NCI-H2107 (cell line): ENCODE measurements around the gene TMEM11.
A peak's percentile ranks its signal among the peaks of the same experiment; 100 is the strongest.

Experiments
- DNase-seq: peaks from one replicate; lab custom pipeline; 2025; lab: John Stamatoyannopoulos, UW

Gene TMEM11

DNA sequence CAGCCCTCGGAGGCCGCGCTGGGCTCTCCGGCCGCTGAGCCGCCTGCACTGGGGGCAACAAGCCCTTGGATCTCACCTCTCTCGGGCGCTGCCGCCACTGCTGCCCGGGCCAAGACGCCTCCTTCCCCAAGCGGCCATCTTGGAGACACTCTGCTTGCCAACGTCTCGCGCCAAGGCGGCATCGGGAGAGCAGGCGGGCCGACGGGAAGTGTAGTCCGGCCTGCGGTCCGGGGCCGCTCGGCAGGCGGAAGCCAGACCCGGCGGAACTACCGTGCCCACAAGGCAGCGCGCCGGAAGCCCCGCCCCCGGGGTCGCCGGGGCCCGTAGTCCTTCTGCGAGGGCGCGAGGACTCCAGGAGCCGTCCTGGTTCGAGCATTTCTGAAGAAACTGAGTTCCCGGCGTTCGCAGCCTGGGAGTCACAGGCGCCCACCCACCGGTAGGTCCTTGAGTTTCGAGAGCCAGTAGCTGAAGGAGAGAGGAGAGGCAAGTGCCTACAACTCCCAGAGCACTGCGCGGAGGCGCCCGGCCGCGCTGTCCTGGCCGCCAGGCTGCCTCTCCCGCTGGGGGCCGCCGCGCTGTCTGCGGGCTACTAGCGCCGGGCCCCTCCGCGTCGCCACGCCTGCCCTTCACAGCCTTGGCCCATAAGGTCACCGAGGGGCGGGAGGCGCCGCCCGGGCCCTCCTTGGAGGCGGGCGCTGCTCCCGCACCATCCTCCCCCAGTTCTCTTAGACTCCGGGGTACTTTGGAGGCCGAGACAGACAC, at the start of gene TMEM11:
Gene TMEM11 (minus strand): TSS at position 147 of the 762 bp plus-strand sequence. CDS start 9 bp downstream, at position 138.
- DNase-seq = peak; percentile 78

DNA sequence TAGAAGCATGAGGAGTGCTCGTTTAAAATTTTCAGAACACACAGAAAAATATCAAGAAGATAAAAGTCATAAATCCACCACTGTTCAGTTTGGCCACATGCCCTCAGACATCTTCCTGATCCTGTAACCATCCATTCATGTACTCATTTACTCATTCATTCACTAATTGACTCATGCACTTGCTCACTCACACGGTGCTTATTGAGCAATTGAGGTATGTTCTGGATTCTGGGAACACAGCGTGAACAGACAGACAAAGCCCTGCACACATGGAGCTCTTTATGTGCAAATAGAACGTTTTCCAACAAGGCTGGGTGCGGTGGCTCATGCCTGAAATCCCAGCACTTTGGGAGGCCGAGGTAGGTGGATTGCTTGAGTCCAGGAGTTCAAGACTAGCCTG, 49.4 kb upstream of the TMEM11 start:
- DNase-seq = no peak

DNA sequence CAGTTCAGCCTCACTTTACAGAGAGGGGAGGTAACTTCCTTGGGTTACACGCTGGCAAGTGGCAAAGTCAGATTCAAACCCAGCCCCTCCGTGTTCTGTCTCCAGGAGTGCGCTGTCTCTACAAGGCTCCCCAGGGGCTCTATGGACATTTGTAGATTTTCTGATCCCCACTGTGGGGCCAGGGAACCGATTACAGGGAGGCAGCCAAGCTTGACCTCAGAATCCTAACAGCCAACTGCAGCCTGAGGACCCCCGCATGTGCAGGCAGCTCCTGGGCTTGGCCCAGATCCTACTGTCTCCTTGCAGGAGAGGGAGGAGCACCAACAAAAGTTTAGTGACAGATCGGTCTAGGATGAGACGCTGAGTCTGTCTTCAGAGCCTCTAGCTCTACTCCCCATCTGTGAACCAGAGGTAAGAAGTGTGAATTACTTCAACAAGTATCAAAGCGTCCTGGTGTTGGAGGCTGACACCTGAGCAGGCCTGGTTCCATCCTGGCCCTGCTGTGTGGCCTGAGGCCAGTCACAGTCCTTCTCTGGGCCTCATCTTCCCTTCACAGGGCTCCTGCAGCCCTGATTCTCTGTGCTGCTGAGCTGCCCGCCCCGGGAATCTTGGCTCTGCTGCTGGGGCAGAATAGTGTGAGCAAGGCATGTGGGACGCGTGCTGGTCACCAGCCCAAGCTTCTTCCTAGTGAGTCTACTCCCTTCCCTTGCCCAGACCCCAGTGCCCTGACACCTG, 48.5 kb upstream of the TMEM11 start:
- DNase-seq = no peak

DNA sequence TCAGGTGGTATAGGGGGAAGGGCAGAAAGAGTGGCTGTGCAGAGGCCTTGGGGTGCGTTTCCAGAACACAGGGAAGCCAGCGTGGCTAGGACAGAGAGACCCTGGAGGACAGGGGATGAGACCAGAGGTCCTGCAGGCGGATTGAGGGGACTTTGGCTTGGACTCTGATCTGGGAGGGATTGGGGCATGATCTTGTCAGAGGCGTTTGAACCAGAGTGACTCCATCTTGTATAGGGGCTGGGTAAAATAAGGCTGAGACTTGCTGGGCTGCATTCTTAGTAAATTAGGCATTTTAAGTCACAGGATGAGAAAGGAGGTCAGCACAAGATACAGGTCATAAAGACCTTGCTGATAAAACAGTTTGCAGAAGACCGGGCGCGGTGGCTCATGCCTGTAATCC, 44.6 kb upstream of the TMEM11 start:
- no peak for DNase-seq

DNA sequence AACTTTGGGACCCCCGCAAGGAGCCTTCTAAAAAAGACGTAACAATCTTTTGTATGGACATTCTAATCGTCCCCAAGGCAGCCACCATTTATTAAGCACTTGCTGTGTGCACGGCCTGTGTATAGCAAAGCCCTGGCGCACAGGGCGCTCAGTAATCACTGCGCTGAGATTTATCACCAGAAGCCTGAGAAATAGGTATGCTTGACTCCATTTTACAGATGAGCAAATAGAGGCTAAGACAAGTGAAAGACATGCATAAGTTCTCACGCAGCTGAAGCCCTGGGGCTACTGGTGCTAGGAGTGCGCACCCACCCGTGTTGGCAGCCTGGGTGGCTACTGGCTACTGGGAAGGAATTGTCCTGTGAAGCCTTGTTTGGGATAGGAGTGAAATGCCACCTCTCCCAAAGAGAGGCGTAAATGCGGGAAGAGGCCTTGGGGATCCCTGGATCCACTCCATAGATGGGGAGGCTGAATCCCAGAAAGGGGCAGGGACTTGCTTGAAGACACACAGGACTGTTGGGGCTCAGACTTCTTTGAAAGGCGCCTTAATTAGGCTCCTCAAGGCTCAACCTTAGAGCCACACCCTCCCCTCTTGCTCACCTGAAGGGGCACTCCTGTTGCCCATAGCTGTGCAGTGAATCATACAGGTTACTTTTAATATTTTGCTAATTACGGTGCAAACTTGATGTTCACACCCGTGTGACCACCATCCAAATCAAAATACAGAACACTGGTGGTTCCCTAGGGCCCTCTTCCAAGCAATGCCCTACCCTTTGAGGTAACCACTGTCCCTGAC, 39.9 kb upstream of the TMEM11 start:
- no peak for DNase-seq

DNA sequence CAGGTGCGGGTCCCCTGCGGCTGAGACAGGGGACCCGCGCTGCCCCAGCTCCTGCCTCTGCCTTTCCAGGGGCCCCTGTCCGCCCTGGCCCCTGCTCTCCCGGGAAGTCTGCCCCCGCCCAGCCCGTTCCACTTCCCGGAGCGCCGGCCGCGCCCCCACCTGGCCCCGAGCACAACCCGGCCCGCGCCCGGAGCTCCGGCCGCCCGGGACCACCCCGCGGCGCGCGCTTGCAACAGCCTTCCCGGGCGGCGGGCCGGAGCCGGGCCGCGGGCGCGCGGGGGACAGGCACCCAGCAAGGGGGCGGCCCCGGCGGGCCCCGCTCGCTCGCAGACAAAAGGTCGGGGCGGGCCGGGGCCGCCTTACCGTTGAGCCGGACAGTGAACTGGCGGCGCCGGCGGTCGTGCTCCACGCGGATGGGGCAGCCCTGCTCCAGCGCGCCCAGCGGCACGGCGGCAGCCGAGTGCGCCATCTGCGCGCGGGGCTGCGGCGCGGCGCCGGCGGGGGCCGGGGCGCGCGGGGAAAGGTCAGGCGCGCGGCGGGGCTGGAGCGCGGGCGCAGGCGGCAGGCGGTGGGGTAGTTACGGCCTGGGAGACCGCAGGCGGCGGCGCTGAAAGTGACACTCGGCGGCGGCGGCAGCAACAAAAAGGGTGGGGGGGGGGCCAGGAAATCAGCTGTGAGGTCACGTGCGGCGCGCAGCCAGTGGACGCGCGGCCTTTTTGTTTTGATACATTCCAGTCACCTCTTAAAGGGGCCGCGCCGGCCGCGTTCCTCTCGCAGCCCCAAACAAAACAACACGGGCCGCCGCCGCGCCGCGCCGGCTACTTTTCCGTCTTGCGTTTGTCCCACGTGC, 39.1 kb upstream of the TMEM11 start, which contains the start of gene NATD1:
Gene NATD1 (minus strand): TSS at position 615 of the 850 bp plus-strand sequence. CDS start 146 bp downstream, at position 469.
- no peak for DNase-seq

- DNase-seq = no peak
Observed at GRCh38 chr17:21252289-21252795, 38.4 kb upstream of the TMEM11 start.

DNA sequence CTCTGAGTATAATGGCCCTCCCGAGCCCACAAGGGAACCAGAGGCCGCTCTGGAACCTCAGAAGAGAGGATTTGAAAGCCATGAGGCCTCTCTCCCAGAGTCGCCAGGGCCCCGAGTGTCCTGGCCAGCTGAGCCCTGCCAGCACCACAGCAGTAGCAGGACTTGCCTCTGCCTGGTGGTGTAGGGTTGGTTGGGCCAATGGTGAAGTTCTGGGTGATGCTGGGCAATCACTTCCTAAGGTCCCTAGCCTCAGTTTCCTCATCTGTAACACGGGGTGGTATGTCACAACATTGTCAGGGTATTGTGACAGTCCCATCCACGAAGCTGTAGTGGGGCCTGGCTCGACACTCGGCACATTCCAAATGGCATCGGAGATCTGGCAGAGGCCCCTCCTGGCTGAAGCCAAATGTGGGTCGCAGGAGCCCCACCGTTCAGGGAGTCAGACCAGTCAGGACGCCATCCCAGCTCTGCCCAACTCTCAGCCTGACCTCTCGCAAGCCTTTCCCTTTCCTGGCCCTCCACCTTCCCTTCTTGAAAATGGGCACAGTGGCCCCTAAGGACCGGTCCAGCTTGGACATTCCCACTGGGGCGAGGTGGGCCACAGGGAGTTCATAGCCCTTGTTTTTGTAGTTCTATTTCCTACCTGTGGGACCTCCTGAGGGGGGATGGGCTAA, 37.5 kb upstream of the TMEM11 start:
- no peak for DNase-seq

GRCh38 chr17:21250854-21251253, 36.9 kb upstream of the TMEM11 start:
- no peak for DNase-seq

DNA sequence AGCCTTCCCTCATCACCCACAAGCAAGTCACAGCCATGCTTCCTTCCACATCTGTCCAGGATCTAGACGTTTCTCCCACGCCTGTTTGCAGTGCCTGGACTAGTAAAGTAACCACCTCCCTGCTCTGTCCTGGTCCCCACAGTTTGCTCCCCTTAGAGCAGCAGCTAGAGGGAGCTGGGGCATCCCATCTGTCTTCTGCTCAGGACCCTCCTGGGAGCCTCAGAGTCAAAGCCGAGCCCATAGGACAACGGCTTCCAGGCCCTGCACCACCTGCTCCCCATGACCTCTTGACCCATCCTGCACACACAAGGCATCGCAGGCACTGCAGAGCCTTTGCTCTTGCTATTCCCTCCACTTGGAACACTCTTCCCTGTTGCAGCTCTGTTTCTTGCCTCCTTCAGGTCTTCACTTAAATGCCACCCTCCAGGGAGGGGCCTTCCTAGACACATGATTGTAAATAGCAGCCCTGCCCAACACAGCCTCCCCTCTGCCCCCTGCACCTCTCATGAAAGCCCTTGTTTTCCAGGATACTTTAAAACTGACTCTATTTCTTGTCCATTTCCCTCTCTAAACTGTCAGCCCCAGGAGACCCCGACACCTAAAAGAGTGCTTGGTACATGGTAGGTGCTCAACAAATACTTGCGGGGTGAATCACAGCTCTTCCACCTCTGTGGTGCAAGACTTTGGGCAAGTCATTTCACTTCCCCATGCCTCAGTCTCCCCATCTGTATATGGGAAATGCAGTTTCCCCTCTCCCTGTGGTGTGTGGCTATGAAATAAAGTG, 36.2 kb upstream of the TMEM11 start:
- no peak for DNase-seq

- no peak for DNase-seq
Observed at GRCh38 chr17:21249086-21249795, 35.3 kb upstream of the TMEM11 start.

DNA sequence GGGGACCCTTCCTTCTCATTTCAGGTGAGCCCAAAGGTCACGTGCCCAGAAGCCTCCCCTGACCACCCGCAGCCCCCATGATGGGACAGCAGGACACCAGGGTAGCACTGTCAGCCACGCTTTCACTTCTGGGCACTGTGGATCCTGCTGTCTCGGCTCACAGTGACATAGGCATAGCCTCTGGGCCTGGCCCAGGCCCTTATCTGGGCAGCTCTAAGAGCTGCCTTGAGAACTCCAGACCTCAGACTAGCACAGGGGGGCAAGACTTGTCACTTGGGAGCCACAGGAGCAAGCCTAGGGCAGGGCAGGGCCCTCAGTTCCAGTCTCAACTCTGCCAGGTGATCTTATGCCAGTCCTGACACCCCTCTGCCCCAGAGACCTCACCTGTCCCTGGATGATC, 34.5 kb upstream of the TMEM11 start:
- DNase-seq = no peak

DNA sequence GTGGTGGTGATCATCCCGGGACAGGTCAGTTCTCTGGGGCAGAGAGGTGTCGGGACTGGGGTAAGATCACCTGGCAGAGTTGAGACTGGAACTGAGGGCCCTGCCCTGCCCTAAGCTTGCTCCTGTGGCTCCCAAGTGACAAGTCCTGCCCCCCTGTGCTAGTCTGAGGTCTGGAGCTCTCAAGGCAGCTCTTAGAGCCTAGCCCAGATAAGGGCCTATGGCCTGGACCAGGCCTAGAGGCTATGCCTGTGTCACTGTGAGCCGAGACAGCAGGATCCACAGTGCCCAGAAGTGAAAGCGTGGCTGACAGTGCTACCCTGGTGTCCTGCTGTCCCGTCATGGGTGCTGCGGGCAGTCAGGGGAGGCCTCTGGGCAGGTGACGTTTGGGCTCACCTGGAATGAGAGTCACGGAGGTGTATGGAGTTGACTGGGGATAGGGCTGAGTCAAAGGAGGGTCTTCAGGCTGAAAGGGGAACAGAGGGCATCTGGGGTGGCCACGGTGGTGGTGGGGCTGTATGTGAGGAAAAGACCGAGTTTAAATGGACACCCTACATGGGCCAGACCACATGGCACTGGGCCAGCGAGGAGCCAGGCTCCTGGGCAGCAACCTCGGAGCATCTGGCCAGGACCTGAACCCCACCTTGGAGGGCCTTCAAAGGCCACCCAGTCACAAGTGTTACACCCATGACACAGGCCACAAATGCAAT, 33.7 kb upstream of the TMEM11 start:
- DNase-seq = no peak

- no peak for DNase-seq
Observed at GRCh38 chr17:21246698-21247097, 32.7 kb upstream of the TMEM11 start.

GRCh38 chr17:21245639-21246084, 31.7 kb upstream of the TMEM11 start:
- no peak for DNase-seq

- no peak for DNase-seq
Observed at GRCh38 chr17:21243516-21244303, 29.7 kb upstream of the TMEM11 start.

DNA sequence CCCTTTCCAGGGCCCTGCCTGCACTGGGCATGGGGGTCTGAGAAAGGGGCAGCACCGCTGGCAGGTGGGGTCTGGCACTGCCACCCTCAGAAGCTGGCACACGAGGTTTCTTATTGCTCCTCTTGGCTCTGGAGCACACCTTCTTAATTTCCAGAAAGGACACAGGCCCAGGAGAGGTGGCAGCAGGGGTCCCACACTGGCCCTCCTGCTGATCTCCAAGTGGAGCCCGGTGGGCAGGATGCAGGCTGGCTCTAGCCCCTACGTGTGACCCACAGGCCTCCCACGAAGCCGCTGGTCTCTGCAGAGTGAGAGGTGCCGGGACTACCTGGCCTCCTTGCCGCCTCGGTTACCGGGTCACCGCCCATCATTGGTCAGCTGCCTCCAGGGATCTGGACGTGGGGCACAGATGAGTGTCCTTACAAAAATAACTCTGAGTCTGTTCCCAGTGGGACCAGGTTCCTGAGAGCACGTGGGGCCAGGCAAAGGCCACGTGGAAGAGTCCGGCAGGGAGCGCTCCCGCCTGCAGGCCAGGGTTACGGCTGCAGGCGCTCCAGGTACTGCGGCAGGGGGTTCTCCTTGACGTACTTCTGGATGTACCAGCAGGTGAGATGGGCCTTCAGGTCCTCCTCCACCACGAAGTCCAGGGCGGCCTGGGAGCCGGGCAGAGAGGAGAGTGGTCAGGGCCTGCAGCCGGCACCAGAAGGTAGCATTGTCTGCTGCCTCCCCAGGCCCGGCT, 29.0 kb upstream of the TMEM11 start:
- no peak for DNase-seq
